GM12873 (cell line): ENCODE data around the gene UBE2D4.

Experiments
- CTCF ChIP-seq: IDR thresholded peaks from 2 replicates; pipeline ENCODE4 v1.5.1; 2012; ENCODE audit warnings: low read depth, mild to moderate bottlenecking, moderate library complexity, low read length, control low read depth; ENCODE audit not compliant: insufficient read depth; ENCODE audit errors: missing control alignments

UBE2D4 gene

GRCh38 chr7:43902542-43903054, 23.6 kb upstream of the UBE2D4 start:
- no peak for TF ChIP-seq CTCF

- TF ChIP-seq CTCF = no peak
Measured at GRCh38 chr7:43904533-43905208, 21.6 kb upstream of the UBE2D4 start.

- no peak for TF ChIP-seq CTCF
Measured at GRCh38 chr7:43905209-43905946, 20.9 kb upstream of the UBE2D4 start.

GRCh38 chr7:43905956-43906330, 20.3 kb upstream of the UBE2D4 start:
- no peak for TF ChIP-seq CTCF

- TF ChIP-seq CTCF = no peak
Measured at GRCh38 chr7:43906331-43907010, 19.8 kb upstream of the UBE2D4 start, which contains the start of gene URGCP. TSS of gene URGCP (minus strand) at chr7:43906596. CDS start at chr7:43906575, 21 bp downstream.

- TF ChIP-seq CTCF = no peak
Measured at GRCh38 chr7:43914795-43915194, 11.4 kb upstream of the UBE2D4 start.

GRCh38 chr7:43915907-43916306, 10.3 kb upstream of the UBE2D4 start:
- TF ChIP-seq CTCF = no peak
